HepG2 (cell line): ENCODE measurements around the gene SLX1A.

ENCODE experiments used
- FOXO1 ChIP-seq: sonication (generic); formaldehyde crosslinking; IDR thresholded peaks from 2 replicates; pipeline ENCODE4 v1.4.0; 2020; ENCODE audit warnings: missing genetic modification reagents
- MAFK ChIP-seq, 2 experiments: IDR thresholded peaks in 1 of 2; conservative IDR thresholded peaks in 1 of 2; 2 replicates each; pipeline ENCODE4 v1.6.1; 2011; ENCODE audit warnings: improper control_type of control experiment in 2 of 2, low read length in 2 of 2
- ZKSCAN1 ChIP-seq: fragments of 150-350 bp; IDR thresholded peaks from 2 replicates; pipeline ENCODE4 v1.6.1; 2014; ENCODE audit warnings: low read length
- ZNF10 ChIP-seq: sonication (generic); formaldehyde crosslinking; IDR thresholded peaks from 2 replicates; pipeline ENCODE4 v1.4.0; 2020; ENCODE audit warnings: mild to moderate bottlenecking, low read depth, missing genetic modification reagents, borderline replicate concordance
- TF ChIP-seq, protein P1 (sequence below): IDR thresholded peaks from 2 replicates; pipeline ENCODE4 v1.6.1; 2016
- TF ChIP-seq, protein P2 (sequence below): sonication (generic); formaldehyde crosslinking; IDR thresholded peaks from 2 replicates; pipeline ENCODE4 v1.5.0; 2020; ENCODE audit warnings: mild to moderate bottlenecking, missing genetic modification reagents, moderate library complexity

DNA sequence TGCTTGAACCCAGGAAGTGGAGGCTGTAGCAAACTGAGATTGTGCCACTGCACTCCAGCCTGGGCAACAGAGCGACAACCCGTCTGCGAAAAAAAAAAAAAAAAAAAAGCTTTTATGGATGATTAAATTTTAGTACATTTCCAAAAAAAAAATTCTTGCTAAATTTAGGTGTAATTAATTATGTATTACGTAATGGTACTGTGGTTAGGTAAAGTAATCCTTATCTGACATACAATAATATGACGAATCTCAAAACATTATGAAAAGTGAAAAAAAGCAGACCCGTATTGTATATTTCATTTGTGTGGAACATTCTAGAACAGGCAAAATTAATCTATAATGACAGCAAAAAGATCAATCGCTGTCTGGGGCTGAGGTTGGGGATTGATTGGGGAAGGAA lies 20.6 kb upstream of the SLX1A start:
- TF ChIP-seq, protein P1, sequence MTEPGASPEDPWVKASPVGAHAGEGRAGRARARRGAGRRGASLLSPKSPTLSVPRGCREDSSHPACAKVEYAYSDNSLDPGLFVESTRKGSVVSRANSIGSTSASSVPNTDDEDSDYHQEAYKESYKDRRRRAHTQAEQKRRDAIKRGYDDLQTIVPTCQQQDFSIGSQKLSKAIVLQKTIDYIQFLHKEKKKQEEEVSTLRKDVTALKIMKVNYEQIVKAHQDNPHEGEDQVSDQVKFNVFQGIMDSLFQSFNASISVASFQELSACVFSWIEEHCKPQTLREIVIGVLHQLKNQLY (CRISPR knock-in tag) = no peak
- TF ChIP-seq MAFK (conservative IDR thresholded peaks at IDR 0.05 in 1 of 2, IDR thresholded peaks at IDR 0.05 in 1 of 2; ENCODE audit: low read length in 2 of 2) = no peak
- no peak for TF ChIP-seq FOXO1 (CRISPR knock-in tag)
- TF ChIP-seq, protein P2, sequence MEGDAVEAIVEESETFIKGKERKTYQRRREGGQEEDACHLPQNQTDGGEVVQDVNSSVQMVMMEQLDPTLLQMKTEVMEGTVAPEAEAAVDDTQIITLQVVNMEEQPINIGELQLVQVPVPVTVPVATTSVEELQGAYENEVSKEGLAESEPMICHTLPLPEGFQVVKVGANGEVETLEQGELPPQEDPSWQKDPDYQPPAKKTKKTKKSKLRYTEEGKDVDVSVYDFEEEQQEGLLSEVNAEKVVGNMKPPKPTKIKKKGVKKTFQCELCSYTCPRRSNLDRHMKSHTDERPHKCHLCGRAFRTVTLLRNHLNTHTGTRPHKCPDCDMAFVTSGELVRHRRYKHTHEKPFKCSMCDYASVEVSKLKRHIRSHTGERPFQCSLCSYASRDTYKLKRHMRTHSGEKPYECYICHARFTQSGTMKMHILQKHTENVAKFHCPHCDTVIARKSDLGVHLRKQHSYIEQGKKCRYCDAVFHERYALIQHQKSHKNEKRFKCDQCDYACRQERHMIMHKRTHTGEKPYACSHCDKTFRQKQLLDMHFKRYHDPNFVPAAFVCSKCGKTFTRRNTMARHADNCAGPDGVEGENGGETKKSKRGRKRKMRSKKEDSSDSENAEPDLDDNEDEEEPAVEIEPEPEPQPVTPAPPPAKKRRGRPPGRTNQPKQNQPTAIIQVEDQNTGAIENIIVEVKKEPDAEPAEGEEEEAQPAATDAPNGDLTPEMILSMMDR = no peak
- TF ChIP-seq ZNF10 (CRISPR knock-in tag) = no peak
- TF ChIP-seq ZKSCAN1 = no peak
